ENCODE results near the gene PSME2. TPM values are rescaled to one million over a fixed set of nuclear protein-coding genes. Genes with fewer than 3 reads are reported as not detected.

PSME2 gene
- total RNA-seq, 1 donor from 2014 or later, result 26.9 TPM

GRCh38 chr14:24137529-24138395, 8.6 kb downstream of the PSME2 start:
- Histone ChIP-seq H3K27me3 (ENCODE audit: control insufficient read depth, insufficient read depth, low read length) (no peaks in the 10 kb centered on the region), H3K36me3 (ENCODE audit: control insufficient read depth, insufficient read depth, low read length) (peaks cover 11% of the 10 kb centered on the region), H3K4me3 (ENCODE audit: low read depth, low read length) (no peak overlapping the region)
- DNase-seq (ENCODE audit: low read depth) (no peak), FAIRE-seq (no peak)
- no peak for TF ChIP-seq CTCF (IDR thresholded peaks at IDR 0.05; ENCODE audit: insufficient read depth, low read length, severe bottlenecking)

GRCh38 chr14:24136684-24137528, 9.5 kb downstream of the PSME2 start:
- no peak for DNase-seq (ENCODE audit: low read depth)
- TF ChIP-seq CTCF (IDR thresholded peaks at IDR 0.05; ENCODE audit: insufficient read depth, low read length, severe bottlenecking), result no peak
- peaks cover 12% of the 10 kb centered on the region for H3K36me3 ChIP-seq (ENCODE audit: control insufficient read depth, insufficient read depth, low read length)
- FAIRE-seq, result no peak
- peak overlapping the region; percentile 67 for H3K4me3 ChIP-seq (ENCODE audit: low read depth, low read length)
- no peaks in the 10 kb centered on the region for H3K27me3 ChIP-seq (ENCODE audit: control insufficient read depth, insufficient read depth, low read length)

- Histone ChIP-seq H3K27me3 (ENCODE audit: control insufficient read depth, insufficient read depth, low read length) (no peaks in the 10 kb centered on the region), H3K4me3 (ENCODE audit: low read depth, low read length) (peak within 1 kb of the TSS; percentile 67), H3K36me3 (ENCODE audit: control insufficient read depth, insufficient read depth, low read length) (peaks cover 12% of the 10 kb centered on the region)
- DNase-seq (ENCODE audit: low read depth) (peak; percentile 68), FAIRE-seq (no peak)
- no peak for TF ChIP-seq CTCF (IDR thresholded peaks at IDR 0.05; ENCODE audit: insufficient read depth, low read length, severe bottlenecking)
These were observed 10.4 kb downstream of the PSME2 start, which contains the start of gene PSME1 for GRCh38 chr14:24135834-24136683. Gene PSME1 (plus strand): TSS chr14:24136194. CDS start chr14:24136263, 69 bp downstream.

- no peak for DNase-seq (ENCODE audit: low read depth)
- Histone ChIP-seq H3K27me3 (ENCODE audit: control insufficient read depth, insufficient read depth, low read length) (no peaks in the 10 kb centered on the region), H3K36me3 (ENCODE audit: control insufficient read depth, insufficient read depth, low read length) (peaks cover 12% of the 10 kb centered on the region), H3K4me3 (ENCODE audit: low read depth, low read length) (peak overlapping the region; percentile 67)
- no peak for FAIRE-seq
- TF ChIP-seq CTCF (IDR thresholded peaks at IDR 0.05; ENCODE audit: insufficient read depth, low read length, severe bottlenecking), result no peak
These were observed 10.9 kb downstream of the PSME2 start for GRCh38 chr14:24135584-24135833.

GRCh38 chr14:24133735-24134134, 12.7 kb downstream of the PSME2 start:
- DNase-seq (ENCODE audit: low read depth) (no peak), FAIRE-seq (no peak)
- TF ChIP-seq CTCF (IDR thresholded peaks at IDR 0.05; ENCODE audit: insufficient read depth, low read length, severe bottlenecking), result no peak
- no peak overlapping the region for H3K4me3 ChIP-seq (ENCODE audit: low read depth, low read length)
- H3K27me3 ChIP-seq (ENCODE audit: control insufficient read depth, insufficient read depth, low read length), result no peaks in the 10 kb centered on the region
- H3K36me3 ChIP-seq (ENCODE audit: control insufficient read depth, insufficient read depth, low read length), result peaks cover 7% of the 10 kb centered on the region

All from bronchial epithelial cell (primary cell).